Cardiac fibroblast (primary cell): ENCODE results near the gene PHF21A.

ENCODE experiments used
- DNase-seq, 2 donors: peaks; one replicate each; pipeline versions ENCODE4 v3.0.0 to v3.0.0-alpha.2; 2010; ENCODE audit warnings: low read depth in 2 of 2
- H3K4me3 ChIP-seq, 2 donors: replicated peaks in 1 of 2; 1 replicate in 1 of 2; 2 replicates in 1 of 2; pipeline ENCODE4 v1.5.1; 2011; ENCODE audit warnings: low read depth in 2 of 2, low read length in 2 of 2, mild to moderate bottlenecking in 2 of 2, moderate library complexity in 1 of 2
- CTCF ChIP-seq: IDR thresholded peaks from one replicate; pipeline ENCODE4 v1.5.1; 2011; ENCODE audit warnings: low read depth, mild to moderate bottlenecking, low read length, inconsistent platforms

PHF21A gene

GRCh38 chr11:45917623-45918330 is 203.5 kb downstream of the PHF21A start, which contains the start of gene PEX16:
Gene PEX16, minus strand, starts transcription at chr11:45917877. Its CDS starts 66 bp downstream, at chr11:45917811.
- H3K4me3 ChIP-seq, result peak within 1 kb of the TSS; percentile 63 to 94
- no peak for TF ChIP-seq CTCF
- peak; percentile 100 for DNase-seq

- DNase-seq, result peak in 1 of 2 donors; percentile 9
- peak overlapping the region; percentile 63 to 94 for H3K4me3 ChIP-seq
- TF ChIP-seq CTCF, result no peak
These were observed 204.0 kb downstream of the PHF21A start for GRCh38 chr11:45917286-45917622.

- no peak for TF ChIP-seq CTCF
- DNase-seq, result no peak
- H3K4me3 ChIP-seq, result no peak overlapping the region
These were observed 205.8 kb downstream of the PHF21A start for GRCh38 chr11:45915446-45915845.

- TF ChIP-seq CTCF, result no peak
- DNase-seq, result no peak
- H3K4me3 ChIP-seq, result no peak overlapping the region
These were observed 207.2 kb downstream of the PHF21A start for GRCh38 chr11:45913942-45914635.

GRCh38 chr11:45913514-45913913 is 207.7 kb downstream of the PHF21A start:
- no peak overlapping the region for H3K4me3 ChIP-seq
- no peak for TF ChIP-seq CTCF
- no peak for DNase-seq

- H3K4me3 ChIP-seq, result no peak overlapping the region
- no peak for TF ChIP-seq CTCF
- no peak for DNase-seq
These were observed 210.6 kb downstream of the PHF21A start for GRCh38 chr11:45910623-45911022.
